NCI-H345 (cell line): Measurements from ENCODE around the gene ZNF607.
A peak's percentile ranks its signal among the peaks of the same experiment; 100 is the strongest.
"Not testable (repeated sequence)": the region's sequence is repeated elsewhere in the genome, so short reads cannot be mapped to it uniquely, and the experiment has no call there.

Experiments used
- DNase-seq: peaks from one replicate; lab custom pipeline; 2025; lab: John Stamatoyannopoulos, UW

ZNF607 gene

GRCh38 chr19:37719111-37719926, at the start of gene ZNF607:
Gene ZNF607, minus strand, starts transcription at chr19:37719761. Its CDS starts 8,143 bp downstream, at chr19:37711618.
- peak; percentile 99 for DNase-seq

- DNase-seq, result no peak
Observed at GRCh38 chr19:37763488-37763887, 43.9 kb upstream of the ZNF607 start.

GRCh38 chr19:37757683-37758082, 38.1 kb upstream of the ZNF607 start:
- not testable (repeated sequence) for DNase-seq

GRCh38 chr19:37738371-37738770, 18.8 kb upstream of the ZNF607 start:
- DNase-seq, result no peak

GRCh38 chr19:37725181-37725580, 5.6 kb upstream of the ZNF607 start:
- DNase-seq, result no peak

GRCh38 chr19:37719927-37720265, 335 bp upstream of the ZNF607 start:
- DNase-seq, result no peak

GRCh38 chr19:37718304-37718703, 1.3 kb downstream of the ZNF607 start:
- no peak for DNase-seq

GRCh38 chr19:37716140-37716539, 3.4 kb downstream of the ZNF607 start:
- DNase-seq, result no peak

GRCh38 chr19:37706052-37706605, 13.4 kb downstream of the ZNF607 start:
- no peak for DNase-seq

- no peak for DNase-seq
Observed at GRCh38 chr19:37699057-37699456, 20.5 kb downstream of the ZNF607 start.

GRCh38 chr19:37698216-37698615, 21.3 kb downstream of the ZNF607 start:
- DNase-seq, result no peak

- DNase-seq, result no peak
Observed at GRCh38 chr19:37695144-37695899, 24.2 kb downstream of the ZNF607 start.

- no peak for DNase-seq
Observed at GRCh38 chr19:37692956-37693620, 26.5 kb downstream of the ZNF607 start.

- DNase-seq, result peak; percentile 59
Observed at GRCh38 chr19:37691881-37692504, 27.6 kb downstream of the ZNF607 start.

GRCh38 chr19:37683520-37683919, 36.0 kb downstream of the ZNF607 start:
- no peak for DNase-seq

GRCh38 chr19:37669450-37669914, 50.1 kb downstream of the ZNF607 start:
- DNase-seq, result no peak

- DNase-seq, result not testable (repeated sequence)
Observed at GRCh38 chr19:37657157-37657556, 62.4 kb downstream of the ZNF607 start.

- peak; percentile 98 for DNase-seq
Observed at GRCh38 chr19:37655689-37656371, 63.7 kb downstream of the ZNF607 start.

- DNase-seq, result peak; percentile 98
Observed at GRCh38 chr19:37655301-37655688, 64.3 kb downstream of the ZNF607 start, which contains the start of gene ZFP30. Gene ZFP30, minus strand, starts transcription at chr19:37655465. Its CDS starts 7,643 bp downstream, at chr19:37647822.

GRCh38 chr19:37654629-37655300, 64.8 kb downstream of the ZNF607 start:
- peak; percentile 79 for DNase-seq

GRCh38 chr19:37654118-37654517, 65.4 kb downstream of the ZNF607 start:
- no peak for DNase-seq
